Ascending aorta (tissue), 2 donors: ENCODE measurements around the gene SEC23IP. TPM values are rescaled to one million over a fixed set of nuclear protein-coding genes. Genes with fewer than 3 reads are reported as not detected.

Experiments
- DNase-seq, 2 donors: peaks; one replicate each; pipeline ENCODE4 v3.0.0-alpha.2; 2019; ENCODE audit warnings: low spot score in 2 of 2
- H3K27ac ChIP-seq, 2 donors: fragments of 200-600 bp; sonication (generic); one replicate each; pipeline ENCODE4 v1.5.1; 2016 to 2017; ENCODE audit warnings: mild to moderate bottlenecking in 1 of 2
- H3K27me3 ChIP-seq: fragments of 200-600 bp; sonication (generic); one replicate; pipeline ENCODE4 v1.5.1; 2017
- H3K36me3 ChIP-seq, 2 donors: fragments of 200-600 bp; sonication (generic); one replicate each; pipeline ENCODE4 v1.5.1; 2016
- H3K4me1 ChIP-seq, 2 donors: fragments of 200-600 bp; sonication (generic); one replicate each; pipeline ENCODE4 v1.5.1; 2016 to 2017; ENCODE audit warnings: mild to moderate bottlenecking in 1 of 2
- H3K4me3 ChIP-seq, 2 donors: fragments of 200-600 bp; sonication (generic); one replicate each; pipeline ENCODE4 v1.5.1; 2016 to 2017; ENCODE audit warnings: mild to moderate bottlenecking in 1 of 2
- H3K9me3 ChIP-seq, 2 donors: fragments of 200-600 bp; sonication (generic); one replicate each; pipeline ENCODE4 v1.5.1; 2016
- intact Hi-C: fragments of 100-400 bp; cut with DNase I; formaldehyde crosslinking; loops from one replicate; pipeline ENCODE4 v1.15.1; 2023
- total RNA-seq: library from RNA; depleted of rRNA; stranded (reverse); fragments of >200 nt; gene quantifications from one replicate; pipeline ENCODE4 v1.1.0, GENCODE V29; 2016
- TF ChIP-seq, protein P1 (sequence below), 3 experiments: fragments of 200-600 bp in 2 of 3; fragments of 450-650 bp in 1 of 3; sonication (generic) in 2 of 3; IDR thresholded peaks; one replicate each; pipeline ENCODE4 v1.5.1; 2016 to 2019; ENCODE audit warnings: antibody characterized with exemption in 3 of 3, mild to moderate bottlenecking in 1 of 3, moderate library complexity in 1 of 3

The SEC23IP gene
- 17.1 TPM for total RNA-seq

DNA sequence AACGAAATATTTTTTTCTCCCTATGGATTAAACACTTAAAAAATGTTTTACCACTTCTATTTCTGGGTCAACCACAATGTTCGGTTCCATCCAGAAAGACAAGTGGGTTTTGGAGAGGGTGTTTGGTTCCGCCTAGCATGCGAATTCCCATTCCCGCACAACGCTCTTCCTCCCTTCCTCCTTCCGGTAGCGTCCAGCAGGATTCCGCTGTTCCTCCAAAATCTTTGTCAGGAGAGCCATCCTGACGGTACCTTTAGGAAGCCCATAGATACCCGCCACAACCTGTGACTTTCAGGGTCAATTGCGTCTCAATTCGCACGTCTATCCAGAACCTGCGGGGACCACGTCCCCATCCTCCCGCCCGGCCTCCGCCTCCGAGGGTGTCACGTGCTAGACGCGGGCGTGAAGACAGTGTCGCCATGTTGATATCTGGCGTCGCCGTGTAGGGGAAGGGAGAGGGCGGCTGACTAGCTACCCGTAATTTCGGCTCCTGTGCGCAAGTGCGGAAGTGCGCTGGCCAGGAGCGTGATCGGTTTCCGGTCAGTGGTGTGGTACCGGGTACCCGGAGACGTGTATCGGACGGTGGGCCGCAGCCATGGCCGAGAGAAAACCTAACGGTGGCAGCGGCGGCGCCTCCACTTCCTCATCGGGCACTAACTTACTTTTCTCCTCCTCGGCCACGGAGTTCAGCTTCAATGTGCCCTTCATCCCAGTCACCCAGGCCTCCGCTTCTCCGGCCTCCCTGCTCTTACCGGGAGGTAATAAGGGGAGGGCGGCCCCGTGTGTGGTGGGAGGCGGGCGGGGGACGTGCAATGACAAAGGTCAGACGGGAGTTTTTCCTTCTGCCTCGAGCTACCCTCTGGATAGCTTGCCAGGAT is at the start of gene SEC23IP:
SEC23IP (plus strand) TSS at position 543 of the 878 bp plus-strand sequence; CDS start at position 596, 53 bp downstream.
- TF ChIP-seq, protein P1, sequence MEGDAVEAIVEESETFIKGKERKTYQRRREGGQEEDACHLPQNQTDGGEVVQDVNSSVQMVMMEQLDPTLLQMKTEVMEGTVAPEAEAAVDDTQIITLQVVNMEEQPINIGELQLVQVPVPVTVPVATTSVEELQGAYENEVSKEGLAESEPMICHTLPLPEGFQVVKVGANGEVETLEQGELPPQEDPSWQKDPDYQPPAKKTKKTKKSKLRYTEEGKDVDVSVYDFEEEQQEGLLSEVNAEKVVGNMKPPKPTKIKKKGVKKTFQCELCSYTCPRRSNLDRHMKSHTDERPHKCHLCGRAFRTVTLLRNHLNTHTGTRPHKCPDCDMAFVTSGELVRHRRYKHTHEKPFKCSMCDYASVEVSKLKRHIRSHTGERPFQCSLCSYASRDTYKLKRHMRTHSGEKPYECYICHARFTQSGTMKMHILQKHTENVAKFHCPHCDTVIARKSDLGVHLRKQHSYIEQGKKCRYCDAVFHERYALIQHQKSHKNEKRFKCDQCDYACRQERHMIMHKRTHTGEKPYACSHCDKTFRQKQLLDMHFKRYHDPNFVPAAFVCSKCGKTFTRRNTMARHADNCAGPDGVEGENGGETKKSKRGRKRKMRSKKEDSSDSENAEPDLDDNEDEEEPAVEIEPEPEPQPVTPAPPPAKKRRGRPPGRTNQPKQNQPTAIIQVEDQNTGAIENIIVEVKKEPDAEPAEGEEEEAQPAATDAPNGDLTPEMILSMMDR (IDR thresholded peaks at IDR 0.05) = no peak

DNA sequence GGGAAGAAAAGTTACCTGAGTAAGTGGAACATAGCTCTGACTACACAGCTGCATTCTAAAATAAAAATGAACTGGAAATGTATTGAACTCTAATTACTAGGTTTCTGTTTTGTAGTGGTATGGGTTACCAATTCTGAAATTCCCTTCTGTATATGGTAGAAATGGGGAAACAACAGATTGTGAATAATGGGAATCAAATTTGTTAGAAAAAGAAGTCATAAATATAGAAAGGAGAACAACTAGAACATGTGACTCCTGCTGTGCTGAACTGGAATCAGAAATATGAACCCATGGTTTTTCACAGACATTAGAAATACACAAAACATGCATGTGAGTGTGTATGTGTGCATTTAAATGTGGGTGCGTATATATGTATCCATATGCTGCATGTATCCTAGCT is 46.9 kb upstream of the SEC23IP start:
- no peaks in the 10 kb centered on the region for H3K4me1 ChIP-seq
- H3K9me3 ChIP-seq = no peaks in the 10 kb centered on the region
- DNase-seq = no peak
- peaks cover 71 to 78% of the 10 kb centered on the region in 2 donors for H3K36me3 ChIP-seq
- TF ChIP-seq, protein P1 (IDR thresholded peaks at IDR 0.05) = no peak
- intact Hi-C loops = no loop called here
- no peaks in the 10 kb centered on the region for H3K27me3 ChIP-seq
- no peak overlapping the region for H3K4me3 ChIP-seq
- no peak overlapping the region for H3K27ac ChIP-seq

More for the DNA sequence above, at the start of gene SEC23IP:
- Histone ChIP-seq H3K27ac (peak within 1 kb of the TSS; percentile 81 to 90), H3K36me3 (no peaks in the 10 kb centered on the region), H3K9me3 (no peaks in the 10 kb centered on the region), H3K27me3 (no peaks in the 10 kb centered on the region), H3K4me1 (peaks cover 13 to 23% of the 10 kb centered on the region in 2 donors), H3K4me3 (peak within 1 kb of the TSS; percentile 69 to 94)
- intact Hi-C loops = loop anchor here (1.0 to 10.0 kb wide), 6 partner anchors 20 to 1848 kb away; partner anchors contain the start of genes CACUL1, EIF3A, MCMBP and PRDX3
- peak; percentile 87 to 98 for DNase-seq

DNA sequence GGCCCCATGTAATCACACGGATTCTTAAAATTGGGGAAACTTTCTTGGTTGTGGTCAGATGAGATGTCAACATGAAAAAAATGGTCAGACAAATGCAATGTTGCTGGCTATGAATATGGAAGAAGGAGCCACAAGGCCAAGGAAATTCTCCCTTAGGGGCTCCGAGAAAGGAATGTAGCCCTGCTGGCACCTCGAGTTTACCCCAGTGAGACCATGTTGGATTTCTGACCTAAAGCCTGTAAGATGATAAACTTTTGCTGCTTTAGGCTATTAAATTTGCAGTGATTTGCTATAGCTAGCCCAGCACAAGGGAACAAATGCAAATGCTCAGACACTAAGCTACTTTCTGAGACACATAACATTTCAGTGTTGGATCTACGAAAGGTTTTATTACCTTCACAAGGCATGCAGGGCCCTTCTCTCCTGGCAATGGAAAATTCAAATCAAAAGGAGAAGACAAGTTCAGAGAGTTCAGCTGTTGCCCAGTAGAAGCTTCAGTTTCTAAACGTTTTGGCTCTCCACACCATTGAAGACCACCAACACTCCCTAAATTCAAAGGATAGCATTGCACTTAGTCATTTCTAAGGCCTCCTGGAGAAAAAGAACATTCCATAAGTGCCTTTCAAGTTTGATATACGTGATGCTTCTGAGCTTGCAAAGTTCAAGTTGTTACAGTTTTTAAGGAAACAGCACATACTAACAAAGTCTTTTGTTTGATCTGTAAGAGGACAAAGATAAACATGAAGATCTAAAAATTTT is 43.3 kb upstream of the SEC23IP start:
- TF ChIP-seq, protein P1 (IDR thresholded peaks at IDR 0.05) = no peak
- Histone ChIP-seq H3K27ac (no peak overlapping the region), H3K36me3 (peaks cover 60 to 79% of the 10 kb centered on the region in 2 donors), H3K9me3 (no peaks in the 10 kb centered on the region), H3K4me1 (no peaks in the 10 kb centered on the region), H3K27me3 (no peaks in the 10 kb centered on the region), H3K4me3 (no peak overlapping the region)
- intact Hi-C loops = no loop called here
- DNase-seq = no peak

DNA sequence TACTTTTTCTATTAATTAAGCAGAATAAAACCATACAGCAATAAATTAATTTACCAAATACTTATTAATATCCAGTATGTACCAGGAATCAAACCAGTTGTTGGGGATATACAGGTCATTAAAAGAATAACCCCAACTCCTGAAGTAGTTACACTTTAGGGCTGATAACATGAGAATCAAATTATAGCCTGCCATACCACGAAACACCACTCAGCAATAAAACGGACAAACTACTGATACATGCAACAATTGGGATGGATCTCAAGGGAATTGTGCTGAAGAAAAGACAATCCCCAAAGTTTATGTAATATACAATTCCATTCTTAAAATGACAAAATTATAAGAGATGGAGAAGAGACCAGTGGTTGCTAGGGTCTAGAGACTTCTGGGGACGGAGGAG is 42.6 kb upstream of the SEC23IP start:
- no peak overlapping the region for H3K27ac ChIP-seq
- H3K36me3 ChIP-seq = peaks cover 53 to 77% of the 10 kb centered on the region in 2 donors
- no peaks in the 10 kb centered on the region for H3K4me1 ChIP-seq
- no peaks in the 10 kb centered on the region for H3K27me3 ChIP-seq
- TF ChIP-seq, protein P1 (IDR thresholded peaks at IDR 0.05) = no peak
- no peak for DNase-seq
- intact Hi-C loops = no loop called here
- H3K4me3 ChIP-seq = no peak overlapping the region
- no peaks in the 10 kb centered on the region for H3K9me3 ChIP-seq

GRCh38 chr10:119852277-119852676 is 40.3 kb upstream of the SEC23IP start:
- Histone ChIP-seq H3K4me3 (no peak overlapping the region), H3K27ac (no peak overlapping the region), H3K9me3 (no peaks in the 10 kb centered on the region), H3K4me1 (no peaks in the 10 kb centered on the region), H3K36me3 (peaks cover 48 to 81% of the 10 kb centered on the region in 2 donors), H3K27me3 (no peaks in the 10 kb centered on the region)
- DNase-seq = no peak
- TF ChIP-seq, protein P1 (IDR thresholded peaks at IDR 0.05) = no peak
- intact Hi-C loops = no loop called here
